Measurements from ENCODE around the gene GDPD5. TPM values are rescaled to one million over a fixed set of nuclear protein-coding genes. Genes with fewer than 3 reads are reported as not detected.

Gene GDPD5
- total and polyA plus RNA-seq, 2 donors: 8.7 to 17.9 TPM

- DNase-seq (ENCODE audit: extremely low spot score): no peak
- H3K27ac ChIP-seq (ENCODE audit: low read depth): no peak overlapping the region
- H3K36me3 ChIP-seq (ENCODE audit: insufficient read depth): no peaks in the 10 kb centered on the region
- WGBS: 96% methylated on average over 5 of the region's 5 CpGs
- H3K4me3 ChIP-seq (ENCODE audit: low read depth, low read length): no peak overlapping the region
- no peaks in the 10 kb centered on the region for H3K4me1 ChIP-seq (ENCODE audit: insufficient read depth)
Observed at GRCh38 chr11:75549370-75549958, 23.7 kb upstream of the GDPD5 start.

GRCh38 chr11:75548595-75549272 lies 23.0 kb upstream of the GDPD5 start:
- H3K4me1 ChIP-seq (ENCODE audit: insufficient read depth): no peaks in the 10 kb centered on the region
- no peaks in the 10 kb centered on the region for H3K36me3 ChIP-seq (ENCODE audit: insufficient read depth)
- no peak overlapping the region for H3K4me3 ChIP-seq (ENCODE audit: low read depth, low read length)
- no peak overlapping the region for H3K27ac ChIP-seq (ENCODE audit: low read depth)
- no peak for DNase-seq (ENCODE audit: extremely low spot score)
- 92% methylated on average over 8 of the region's 8 CpGs for WGBS

GRCh38 chr11:75547617-75548058 lies 21.9 kb upstream of the GDPD5 start:
- Histone ChIP-seq H3K4me3 (ENCODE audit: low read depth, low read length) (no peak overlapping the region), H3K36me3 (ENCODE audit: insufficient read depth) (no peaks in the 10 kb centered on the region), H3K4me1 (ENCODE audit: insufficient read depth) (no peaks in the 10 kb centered on the region), H3K27ac (ENCODE audit: low read depth) (no peak overlapping the region)
- WGBS: 22% methylated on average over 7 of the region's 7 CpGs
- DNase-seq (ENCODE audit: extremely low spot score): no peak

- Histone ChIP-seq H3K4me1 (ENCODE audit: insufficient read depth) (no peaks in the 10 kb centered on the region), H3K27ac (ENCODE audit: low read depth) (no peak overlapping the region), H3K36me3 (ENCODE audit: insufficient read depth) (no peaks in the 10 kb centered on the region), H3K4me3 (ENCODE audit: low read depth, low read length) (no peak overlapping the region)
- 95% methylated on average over 1 of the region's 1 CpG for WGBS
- no peak for DNase-seq (ENCODE audit: extremely low spot score)
Observed at GRCh38 chr11:75547177-75547576, 21.4 kb upstream of the GDPD5 start.

GRCh38 chr11:75543806-75544205 lies 18.1 kb upstream of the GDPD5 start:
- Histone ChIP-seq H3K27ac (ENCODE audit: low read depth) (no peak overlapping the region), H3K4me3 (ENCODE audit: low read depth, low read length) (no peak overlapping the region), H3K36me3 (ENCODE audit: insufficient read depth) (no peaks in the 10 kb centered on the region), H3K4me1 (ENCODE audit: insufficient read depth) (no peaks in the 10 kb centered on the region)
- DNase-seq (ENCODE audit: extremely low spot score): no peak
- 90% methylated on average over 6 of the region's 6 CpGs for WGBS

GRCh38 chr11:75542088-75542438 lies 16.3 kb upstream of the GDPD5 start:
- Histone ChIP-seq H3K4me3 (ENCODE audit: low read depth, low read length) (no peak overlapping the region), H3K27ac (ENCODE audit: low read depth) (no peak overlapping the region), H3K4me1 (ENCODE audit: insufficient read depth) (no peaks in the 10 kb centered on the region), H3K36me3 (ENCODE audit: insufficient read depth) (no peaks in the 10 kb centered on the region)
- no peak for DNase-seq (ENCODE audit: extremely low spot score)
- WGBS: 91% methylated on average over 1 of the region's 1 CpG

- no peak overlapping the region for H3K4me3 ChIP-seq (ENCODE audit: low read depth, low read length)
- no peaks in the 10 kb centered on the region for H3K4me1 ChIP-seq (ENCODE audit: insufficient read depth)
- H3K27ac ChIP-seq (ENCODE audit: low read depth): no peak overlapping the region
- DNase-seq (ENCODE audit: extremely low spot score): no peak
- WGBS: 92% methylated on average over 4 of the region's 4 CpGs
- H3K36me3 ChIP-seq (ENCODE audit: insufficient read depth): no peaks in the 10 kb centered on the region
Observed at GRCh38 chr11:75541193-75542087, 15.7 kb upstream of the GDPD5 start.

- 56% methylated on average over 9 of the region's 9 CpGs for WGBS
- H3K4me1 ChIP-seq (ENCODE audit: insufficient read depth): no peaks in the 10 kb centered on the region
- H3K36me3 ChIP-seq (ENCODE audit: insufficient read depth): no peaks in the 10 kb centered on the region
- H3K4me3 ChIP-seq (ENCODE audit: low read depth, low read length): no peak overlapping the region
- DNase-seq (ENCODE audit: extremely low spot score): no peak
- no peak overlapping the region for H3K27ac ChIP-seq (ENCODE audit: low read depth)
Observed at GRCh38 chr11:75539459-75540334, 14.0 kb upstream of the GDPD5 start.

- WGBS: 84% methylated on average over 11 of the region's 11 CpGs
- Histone ChIP-seq H3K4me3 (ENCODE audit: low read depth, low read length) (no peak overlapping the region), H3K36me3 (ENCODE audit: insufficient read depth) (no peaks in the 10 kb centered on the region), H3K27ac (ENCODE audit: low read depth) (no peak overlapping the region), H3K4me1 (ENCODE audit: insufficient read depth) (no peaks in the 10 kb centered on the region)
- no peak for DNase-seq (ENCODE audit: extremely low spot score)
Observed at GRCh38 chr11:75538150-75538942, 12.6 kb upstream of the GDPD5 start.

GRCh38 chr11:75537740-75538139 lies 12.0 kb upstream of the GDPD5 start:
- H3K27ac ChIP-seq (ENCODE audit: low read depth): no peak overlapping the region
- H3K4me3 ChIP-seq (ENCODE audit: low read depth, low read length): no peak overlapping the region
- WGBS: 87% methylated on average over 5 of the region's 5 CpGs
- H3K4me1 ChIP-seq (ENCODE audit: insufficient read depth): no peaks in the 10 kb centered on the region
- no peak for DNase-seq (ENCODE audit: extremely low spot score)
- no peaks in the 10 kb centered on the region for H3K36me3 ChIP-seq (ENCODE audit: insufficient read depth)

- WGBS: 80% methylated on average over 13 of the region's 13 CpGs
- H3K4me1 ChIP-seq (ENCODE audit: insufficient read depth): no peaks in the 10 kb centered on the region
- no peaks in the 10 kb centered on the region for H3K36me3 ChIP-seq (ENCODE audit: insufficient read depth)
- H3K27ac ChIP-seq (ENCODE audit: low read depth): no peak overlapping the region
- no peak overlapping the region for H3K4me3 ChIP-seq (ENCODE audit: low read depth, low read length)
- no peak for DNase-seq (ENCODE audit: extremely low spot score)
Observed at GRCh38 chr11:75536786-75537641, 11.3 kb upstream of the GDPD5 start.

GRCh38 chr11:75535071-75535470 lies 9.3 kb upstream of the GDPD5 start:
- no peak for DNase-seq (ENCODE audit: extremely low spot score)
- Histone ChIP-seq H3K4me3 (ENCODE audit: low read depth, low read length) (no peak overlapping the region), H3K36me3 (ENCODE audit: insufficient read depth) (no peaks in the 10 kb centered on the region), H3K4me1 (ENCODE audit: insufficient read depth) (peaks cover 2% of the 10 kb centered on the region), H3K27ac (ENCODE audit: low read depth) (no peak overlapping the region)
- 76% methylated on average over 1 of the region's 1 CpG for WGBS
